Neutrophil (primary cell): ENCODE data around the gene THAP4.

Experiments
- H3K27ac ChIP-seq: fragments of 200-600 bp; sonication (generic); 2 replicates; pipeline ENCODE4 v1.5.1; 2016; ENCODE audit warnings: mild to moderate bottlenecking, moderate library complexity
- H3K27me3 ChIP-seq: fragments of 200-600 bp; sonication (generic); 2 replicates; pipeline ENCODE4 v1.6.0; 2016; ENCODE audit warnings: mild to moderate bottlenecking
- H3K36me3 ChIP-seq: fragments of 200-600 bp; sonication (generic); 2 replicates; pipeline ENCODE4 v1.5.1; 2017
- H3K4me1 ChIP-seq, 2 experiments: fragments of 200-600 bp in 1 of 2; sonication (generic) in 1 of 2; 1 replicate in 1 of 2; 2 replicates in 1 of 2; pipeline versions ENCODE4 v1.5.1 to v1.6.1; 2013 to 2016; ENCODE audit warnings: low read depth in 1 of 2, low read length in 1 of 2, mild to moderate bottlenecking in 1 of 2, moderate library complexity in 1 of 2; ENCODE audit not compliant: control insufficient read depth in 1 of 2, insufficient read depth in 1 of 2
- H3K4me3 ChIP-seq, 2 experiments: fragments of 200-600 bp in 1 of 2; sonication (generic) in 1 of 2; 1 replicate in 1 of 2; 2 replicates in 1 of 2; pipeline ENCODE4 v1.5.1; 2013 to 2016; ENCODE audit warnings: low read depth in 1 of 2, low read length in 1 of 2, mild to moderate bottlenecking in 1 of 2, moderate library complexity in 1 of 2
- H3K9me3 ChIP-seq: fragments of 200-600 bp; sonication (generic); 2 replicates; pipeline ENCODE4 v1.5.1; 2016
- TF ChIP-seq, protein P1 (sequence below): fragments of 200-600 bp; sonication (generic); IDR thresholded peaks from 2 replicates; pipeline ENCODE4 v1.5.1; 2016; ENCODE audit warnings: antibody characterized with exemption

THAP4 gene

DNA sequence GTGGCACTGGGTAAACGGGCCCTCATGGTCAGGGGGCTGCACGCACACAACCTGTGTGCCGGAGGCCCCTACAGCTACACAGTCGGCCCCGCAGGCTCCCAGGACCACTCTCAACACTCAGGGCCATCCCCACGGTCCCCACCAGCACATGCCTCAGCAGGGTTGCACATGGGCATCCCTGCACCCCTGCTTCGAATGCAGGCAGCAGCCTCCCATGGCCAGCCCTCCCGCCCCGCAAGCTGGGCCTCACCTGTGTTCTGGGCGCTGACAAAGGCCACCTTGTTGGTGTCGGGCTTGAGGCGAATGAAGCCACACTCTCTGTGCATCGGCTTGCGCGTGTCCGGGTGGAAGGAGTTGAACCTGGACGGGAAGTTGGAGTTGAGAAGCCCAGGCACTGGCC is 34.2 kb downstream of the THAP4 start:
- peaks cover 46% of the 10 kb centered on the region for H3K36me3 ChIP-seq
- no peaks in the 10 kb centered on the region for H3K9me3 ChIP-seq
- TF ChIP-seq, protein P1, sequence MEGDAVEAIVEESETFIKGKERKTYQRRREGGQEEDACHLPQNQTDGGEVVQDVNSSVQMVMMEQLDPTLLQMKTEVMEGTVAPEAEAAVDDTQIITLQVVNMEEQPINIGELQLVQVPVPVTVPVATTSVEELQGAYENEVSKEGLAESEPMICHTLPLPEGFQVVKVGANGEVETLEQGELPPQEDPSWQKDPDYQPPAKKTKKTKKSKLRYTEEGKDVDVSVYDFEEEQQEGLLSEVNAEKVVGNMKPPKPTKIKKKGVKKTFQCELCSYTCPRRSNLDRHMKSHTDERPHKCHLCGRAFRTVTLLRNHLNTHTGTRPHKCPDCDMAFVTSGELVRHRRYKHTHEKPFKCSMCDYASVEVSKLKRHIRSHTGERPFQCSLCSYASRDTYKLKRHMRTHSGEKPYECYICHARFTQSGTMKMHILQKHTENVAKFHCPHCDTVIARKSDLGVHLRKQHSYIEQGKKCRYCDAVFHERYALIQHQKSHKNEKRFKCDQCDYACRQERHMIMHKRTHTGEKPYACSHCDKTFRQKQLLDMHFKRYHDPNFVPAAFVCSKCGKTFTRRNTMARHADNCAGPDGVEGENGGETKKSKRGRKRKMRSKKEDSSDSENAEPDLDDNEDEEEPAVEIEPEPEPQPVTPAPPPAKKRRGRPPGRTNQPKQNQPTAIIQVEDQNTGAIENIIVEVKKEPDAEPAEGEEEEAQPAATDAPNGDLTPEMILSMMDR: no peak
- H3K4me3 ChIP-seq: no peak overlapping the region
- H3K27ac ChIP-seq: no peak overlapping the region
- H3K27me3 ChIP-seq: no peaks in the 10 kb centered on the region
- no peaks in the 10 kb centered on the region for H3K4me1 ChIP-seq

DNA sequence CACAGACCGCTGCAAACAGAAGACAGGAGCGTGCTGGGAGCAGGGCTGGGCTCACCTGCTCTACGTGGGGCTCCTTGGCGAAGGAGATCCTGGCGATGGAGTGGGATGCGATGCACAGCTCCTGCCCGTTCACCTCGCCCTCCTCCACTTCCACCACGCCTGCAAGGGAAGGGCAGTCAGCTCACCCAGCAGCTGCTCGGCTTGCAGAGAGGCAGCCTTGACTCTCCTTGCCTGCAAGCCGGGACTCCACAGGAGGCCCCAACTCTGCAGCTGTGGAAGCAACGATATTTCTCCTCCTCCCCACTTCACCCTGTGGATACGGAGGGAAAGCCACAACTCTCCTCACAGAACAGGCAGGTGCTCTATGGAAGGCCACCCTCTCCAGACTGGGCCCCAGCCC is 35.1 kb downstream of the THAP4 start:
- Histone ChIP-seq H3K27ac (no peak overlapping the region), H3K4me3 (no peak overlapping the region), H3K9me3 (no peaks in the 10 kb centered on the region), H3K4me1 (no peaks in the 10 kb centered on the region), H3K27me3 (no peaks in the 10 kb centered on the region), H3K36me3 (peaks cover 51% of the 10 kb centered on the region)
- TF ChIP-seq, protein P1: no peak

DNA sequence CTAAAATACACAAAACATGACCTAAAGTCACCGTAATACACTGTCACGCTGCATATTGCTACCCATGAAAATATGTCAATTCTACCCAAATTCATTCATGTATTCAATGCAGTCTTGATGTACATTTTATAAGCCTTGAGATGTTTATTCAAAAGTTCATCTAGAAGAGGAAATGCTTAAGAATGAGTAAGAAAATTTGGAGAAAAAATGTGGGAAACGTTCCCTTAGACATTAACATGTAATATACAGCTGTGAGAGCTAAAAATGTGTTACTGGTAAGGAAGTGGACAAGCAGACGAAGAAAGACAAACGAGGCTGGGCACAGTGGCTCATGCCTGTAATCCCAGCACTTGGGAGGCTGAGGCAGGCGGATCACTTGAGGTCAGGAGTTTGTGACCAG is 37.3 kb downstream of the THAP4 start:
- no peaks in the 10 kb centered on the region for H3K27me3 ChIP-seq
- TF ChIP-seq, protein P1: no peak
- H3K27ac ChIP-seq: no peak overlapping the region
- H3K36me3 ChIP-seq: peaks cover 38% of the 10 kb centered on the region
- no peaks in the 10 kb centered on the region for H3K9me3 ChIP-seq
- H3K4me3 ChIP-seq: no peak overlapping the region
- no peaks in the 10 kb centered on the region for H3K4me1 ChIP-seq

DNA sequence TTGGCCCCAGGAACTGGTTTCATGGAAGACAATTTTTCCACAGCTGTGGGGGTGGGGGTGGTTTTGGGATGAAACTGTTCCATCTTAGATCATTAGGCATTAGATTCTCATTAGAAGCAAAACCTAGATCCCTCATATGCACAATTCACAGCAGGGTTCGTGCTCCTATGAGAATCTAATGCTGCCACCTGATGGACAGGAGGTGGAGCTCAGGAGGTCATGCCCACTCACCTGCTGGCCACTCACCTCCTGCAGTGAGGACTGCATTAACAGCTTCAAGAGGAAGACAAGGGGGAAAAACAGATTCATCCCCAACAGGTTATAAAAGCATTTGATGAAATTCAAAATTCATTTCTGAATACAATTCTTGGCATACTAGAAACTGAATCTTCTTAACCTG is 38.5 kb downstream of the THAP4 start:
- Histone ChIP-seq H3K4me3 (no peak overlapping the region), H3K36me3 (peaks cover 43% of the 10 kb centered on the region), H3K27me3 (no peaks in the 10 kb centered on the region), H3K27ac (no peak overlapping the region), H3K9me3 (no peaks in the 10 kb centered on the region), H3K4me1 (no peaks in the 10 kb centered on the region)
- TF ChIP-seq, protein P1: no peak

DNA sequence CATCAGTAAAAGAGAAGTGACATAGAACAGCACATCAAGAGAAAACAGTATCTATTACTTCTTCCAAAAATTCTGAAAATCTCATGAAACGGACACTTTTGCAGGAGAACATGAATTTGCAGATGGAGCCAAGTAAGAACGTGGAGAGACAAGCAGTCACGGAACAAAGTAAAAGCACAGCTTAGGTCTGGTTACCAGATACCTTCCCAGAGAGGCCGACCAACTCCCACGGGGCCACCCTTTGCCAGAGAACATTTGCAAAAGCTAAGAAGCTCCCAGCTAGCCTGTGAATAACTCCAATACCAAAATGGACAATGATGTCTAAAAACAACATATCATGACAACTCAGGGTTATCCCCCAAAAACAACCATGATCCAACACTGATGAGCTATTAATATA is 38.9 kb downstream of the THAP4 start:
- no peaks in the 10 kb centered on the region for H3K9me3 ChIP-seq
- H3K27ac ChIP-seq: no peak overlapping the region
- TF ChIP-seq, protein P1: no peak
- H3K27me3 ChIP-seq: no peaks in the 10 kb centered on the region
- H3K36me3 ChIP-seq: peaks cover 43% of the 10 kb centered on the region
- H3K4me3 ChIP-seq: no peak overlapping the region
- H3K4me1 ChIP-seq: no peaks in the 10 kb centered on the region

DNA sequence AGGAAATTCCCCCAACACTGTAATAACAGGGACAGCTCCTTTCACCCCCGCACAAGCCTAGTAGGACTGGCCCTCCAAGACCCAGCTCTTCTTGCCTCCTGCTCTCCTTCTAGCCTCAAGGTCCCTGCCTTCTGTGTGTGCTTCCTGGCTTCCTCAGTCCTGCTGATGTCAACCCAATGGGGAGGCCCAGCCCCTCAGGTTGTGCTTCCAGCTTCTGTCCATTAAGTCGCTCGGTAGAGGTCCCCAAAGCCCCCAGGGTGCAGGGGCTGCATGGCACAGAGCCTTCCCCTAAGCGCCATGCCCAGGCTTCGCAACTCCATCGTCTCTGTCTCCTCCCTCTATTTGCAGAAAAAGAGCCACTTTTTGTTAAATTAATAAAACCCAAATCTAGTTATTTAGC is 39.4 kb downstream of the THAP4 start:
- H3K9me3 ChIP-seq: no peaks in the 10 kb centered on the region
- peaks cover 38% of the 10 kb centered on the region for H3K36me3 ChIP-seq
- H3K27ac ChIP-seq: no peak overlapping the region
- H3K4me3 ChIP-seq: no peak overlapping the region
- TF ChIP-seq, protein P1: no peak
- H3K4me1 ChIP-seq: no peaks in the 10 kb centered on the region
- H3K27me3 ChIP-seq: no peaks in the 10 kb centered on the region
